HG03025 (cell line): ENCODE results near the gene RFC1.
"Not testable (repeated sequence)": the region's sequence is repeated elsewhere in the genome, so short reads cannot be mapped to it uniquely, and the experiment has no call there.

Experiments used
- ATAC-seq: cut with Tn5 transposase; IDR thresholded peaks from one replicate; pipeline ENCODE4 v1.9.1; 2021; ENCODE audit warnings: mild to moderate bottlenecking, moderate library complexity; ENCODE audit not compliant: unreplicated experiment, low FRiP score

Gene RFC1, protein sequence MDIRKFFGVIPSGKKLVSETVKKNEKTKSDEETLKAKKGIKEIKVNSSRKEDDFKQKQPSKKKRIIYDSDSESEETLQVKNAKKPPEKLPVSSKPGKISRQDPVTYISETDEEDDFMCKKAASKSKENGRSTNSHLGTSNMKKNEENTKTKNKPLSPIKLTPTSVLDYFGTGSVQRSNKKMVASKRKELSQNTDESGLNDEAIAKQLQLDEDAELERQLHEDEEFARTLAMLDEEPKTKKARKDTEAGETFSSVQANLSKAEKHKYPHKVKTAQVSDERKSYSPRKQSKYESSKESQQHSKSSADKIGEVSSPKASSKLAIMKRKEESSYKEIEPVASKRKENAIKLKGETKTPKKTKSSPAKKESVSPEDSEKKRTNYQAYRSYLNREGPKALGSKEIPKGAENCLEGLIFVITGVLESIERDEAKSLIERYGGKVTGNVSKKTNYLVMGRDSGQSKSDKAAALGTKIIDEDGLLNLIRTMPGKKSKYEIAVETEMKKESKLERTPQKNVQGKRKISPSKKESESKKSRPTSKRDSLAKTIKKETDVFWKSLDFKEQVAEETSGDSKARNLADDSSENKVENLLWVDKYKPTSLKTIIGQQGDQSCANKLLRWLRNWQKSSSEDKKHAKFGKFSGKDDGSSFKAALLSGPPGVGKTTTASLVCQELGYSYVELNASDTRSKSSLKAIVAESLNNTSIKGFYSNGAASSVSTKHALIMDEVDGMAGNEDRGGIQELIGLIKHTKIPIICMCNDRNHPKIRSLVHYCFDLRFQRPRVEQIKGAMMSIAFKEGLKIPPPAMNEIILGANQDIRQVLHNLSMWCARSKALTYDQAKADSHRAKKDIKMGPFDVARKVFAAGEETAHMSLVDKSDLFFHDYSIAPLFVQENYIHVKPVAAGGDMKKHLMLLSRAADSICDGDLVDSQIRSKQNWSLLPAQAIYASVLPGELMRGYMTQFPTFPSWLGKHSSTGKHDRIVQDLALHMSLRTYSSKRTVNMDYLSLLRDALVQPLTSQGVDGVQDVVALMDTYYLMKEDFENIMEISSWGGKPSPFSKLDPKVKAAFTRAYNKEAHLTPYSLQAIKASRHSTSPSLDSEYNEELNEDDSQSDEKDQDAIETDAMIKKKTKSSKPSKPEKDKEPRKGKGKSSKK

DNA sequence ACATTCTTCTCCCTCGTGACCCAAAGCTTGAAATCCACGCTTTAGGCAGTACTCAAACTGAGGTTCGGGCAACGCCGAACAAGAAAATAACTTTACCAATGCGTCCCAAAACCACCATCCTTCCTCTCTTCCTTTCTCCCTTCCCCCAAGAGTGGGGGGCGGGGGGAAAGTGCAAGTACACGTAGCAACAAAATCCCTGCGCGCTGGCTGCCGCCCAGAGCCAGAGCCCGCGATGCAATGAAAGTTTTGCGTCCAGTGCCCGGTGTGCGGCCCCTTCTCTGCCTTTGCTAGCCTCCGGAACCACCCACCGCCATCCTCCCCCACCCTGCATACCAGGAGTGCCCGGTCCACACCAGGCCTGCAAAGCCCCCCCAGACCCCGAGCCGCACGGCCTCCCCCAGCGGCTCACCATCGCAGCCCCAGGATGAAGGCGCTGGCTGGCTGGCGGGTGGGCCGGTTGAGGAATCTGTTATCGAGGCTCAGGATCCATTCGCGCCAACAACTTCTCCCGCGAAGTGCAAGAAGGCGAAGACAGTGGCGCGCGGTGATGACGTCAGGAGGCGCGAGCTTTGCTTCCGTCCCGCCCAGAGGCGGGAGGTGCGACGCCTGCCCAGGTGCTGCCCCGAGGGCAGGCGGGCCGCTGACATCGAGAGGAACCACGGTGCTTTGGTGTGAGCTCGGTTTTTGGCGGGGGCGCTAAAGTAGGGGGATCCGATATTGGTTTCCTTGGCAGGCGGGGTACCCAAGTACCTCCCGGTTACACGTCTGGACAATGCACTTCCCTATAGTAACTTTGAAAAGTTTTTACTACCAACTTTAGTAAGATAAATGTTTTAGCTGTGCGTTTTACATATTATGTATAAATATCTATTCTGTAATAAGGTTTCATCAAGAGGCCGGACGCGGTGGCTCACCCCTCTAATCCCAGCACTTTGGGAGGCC, at the start of gene RFC1:
Gene RFC1 (minus strand): TSS at position 533 of the 942 bp plus-strand sequence. CDS start 121 bp downstream, at position 412.
- ATAC-seq, result peak; percentile 82

DNA sequence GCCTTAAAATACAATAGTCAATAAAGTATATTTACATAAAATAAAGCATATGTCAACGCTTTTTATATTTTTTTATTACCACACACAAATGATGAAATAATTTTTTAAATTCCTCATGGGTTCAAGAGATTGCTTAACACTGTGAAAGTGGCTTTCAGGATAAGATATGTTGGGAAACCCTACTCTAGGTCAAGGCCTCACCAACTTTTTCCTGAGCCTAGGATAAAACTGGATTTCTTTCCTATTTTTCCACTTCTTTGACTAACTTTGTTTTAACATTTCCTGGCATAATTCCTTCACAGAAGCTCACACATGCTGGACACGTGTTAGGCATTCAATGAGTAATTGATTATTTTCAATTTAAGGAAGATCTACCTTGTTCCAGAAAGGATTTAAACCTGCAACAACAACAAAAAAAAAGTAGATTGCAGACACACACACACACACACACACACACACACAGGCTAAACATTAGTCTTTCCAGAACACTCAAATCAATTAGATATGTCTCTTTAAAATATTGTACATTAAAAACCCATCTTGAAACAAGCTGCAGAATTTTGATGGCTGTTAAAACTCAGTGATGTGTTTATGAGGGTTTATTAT, 49.6 kb upstream of the RFC1 start:
- ATAC-seq, result no peak

DNA sequence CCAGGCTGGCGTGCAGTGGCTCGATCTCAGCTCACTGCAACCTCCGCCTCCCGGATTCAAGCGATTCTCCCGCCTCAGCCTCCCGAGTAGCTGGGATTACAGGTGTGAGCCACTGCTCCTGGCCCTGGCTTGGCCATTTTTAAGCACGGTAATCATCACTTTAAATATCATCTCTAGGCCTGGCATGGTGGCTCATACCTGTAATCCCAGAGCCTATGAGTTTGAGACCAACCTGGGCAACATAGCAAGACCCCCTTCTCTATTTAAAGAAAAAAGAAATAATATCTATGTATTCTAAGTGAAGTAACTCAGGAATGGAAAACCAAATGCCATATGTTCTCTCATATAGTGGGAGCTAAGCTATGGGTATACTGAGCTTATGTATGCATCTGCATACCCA, 45.4 kb upstream of the RFC1 start:
- not testable (repeated sequence) for ATAC-seq

DNA sequence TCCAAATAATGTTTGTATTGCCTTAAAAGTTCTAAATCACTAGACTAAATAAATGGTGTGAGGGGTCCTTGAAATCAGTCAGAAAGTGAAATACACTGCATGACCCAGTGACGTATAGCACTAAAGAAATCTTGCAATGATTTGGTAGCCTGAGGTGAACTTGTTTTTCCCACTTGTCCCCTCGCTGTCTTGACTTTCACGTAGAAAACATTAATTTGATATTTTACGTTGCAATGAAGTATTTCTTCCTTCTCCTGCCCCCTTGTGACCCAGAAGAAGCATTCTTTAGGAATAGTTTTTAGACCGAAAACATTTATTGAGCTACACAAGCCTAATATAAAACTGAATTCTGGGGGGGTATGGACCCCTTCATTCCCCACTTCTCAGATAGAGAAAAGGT, 44.3 kb upstream of the RFC1 start:
- ATAC-seq, result no peak

DNA sequence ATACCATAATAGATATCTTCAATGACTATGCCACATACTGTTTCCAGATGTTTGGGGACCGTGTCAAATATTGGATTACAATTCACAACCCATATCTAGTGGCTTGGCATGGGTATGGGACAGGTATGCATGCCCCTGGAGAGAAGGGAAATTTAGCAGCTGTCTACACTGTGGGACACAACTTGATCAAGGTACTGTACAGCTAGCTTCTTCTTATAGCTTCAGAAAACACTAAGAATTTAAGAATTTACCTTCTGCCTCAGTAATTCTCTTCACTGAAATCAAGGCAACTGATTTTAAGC, 41.4 kb upstream of the RFC1 start:
- ATAC-seq, result no peak

DNA sequence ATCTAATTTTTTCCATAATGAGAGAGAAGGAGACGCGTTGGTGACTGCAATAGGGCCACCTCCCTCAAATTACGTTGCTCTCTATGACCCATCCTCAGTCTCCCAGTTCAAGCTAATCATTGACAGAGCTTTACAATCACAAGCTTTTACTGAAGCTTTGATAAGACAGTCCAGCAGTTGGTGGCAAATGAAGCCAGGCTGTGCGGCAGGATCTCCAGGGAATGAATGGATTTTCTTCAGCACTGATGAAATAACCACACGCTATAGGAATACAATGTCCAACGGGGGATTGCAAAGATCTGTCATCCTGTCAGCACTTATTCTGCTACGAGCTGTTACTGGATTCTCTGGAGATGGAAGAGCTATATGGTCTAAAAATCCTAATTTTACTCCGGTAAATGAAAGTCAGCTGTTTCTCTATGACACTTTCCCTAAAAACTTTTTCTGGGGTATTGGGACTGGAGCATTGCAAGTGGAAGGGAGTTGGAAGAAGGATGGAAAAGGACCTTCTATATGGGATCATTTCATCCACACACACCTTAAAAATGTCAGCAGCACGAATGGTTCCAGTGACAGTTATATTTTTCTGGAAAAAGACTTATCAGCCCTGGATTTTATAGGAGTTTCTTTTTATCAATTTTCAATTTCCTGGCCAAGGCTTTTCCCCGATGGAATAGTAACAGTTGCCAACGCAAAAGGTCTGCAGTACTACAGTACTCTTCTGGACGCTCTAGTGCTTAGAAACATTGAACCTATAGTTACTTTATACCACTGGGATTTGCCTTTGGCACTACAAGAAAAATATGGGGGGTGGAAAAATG, 40.8 kb upstream of the RFC1 start, which contains the start of gene KLB:
Gene KLB (plus strand): TSS at position 168 of the 821 bp plus-strand sequence. CDS start 20 bp downstream, at position 188.
- ATAC-seq, result no peak

GRCh38 chr4:39401640-39402039, 35.5 kb upstream of the RFC1 start:
- not testable (repeated sequence) for ATAC-seq

- no peak for ATAC-seq
These were observed 28.5 kb upstream of the RFC1 start for GRCh38 chr4:39394706-39395105.

DNA sequence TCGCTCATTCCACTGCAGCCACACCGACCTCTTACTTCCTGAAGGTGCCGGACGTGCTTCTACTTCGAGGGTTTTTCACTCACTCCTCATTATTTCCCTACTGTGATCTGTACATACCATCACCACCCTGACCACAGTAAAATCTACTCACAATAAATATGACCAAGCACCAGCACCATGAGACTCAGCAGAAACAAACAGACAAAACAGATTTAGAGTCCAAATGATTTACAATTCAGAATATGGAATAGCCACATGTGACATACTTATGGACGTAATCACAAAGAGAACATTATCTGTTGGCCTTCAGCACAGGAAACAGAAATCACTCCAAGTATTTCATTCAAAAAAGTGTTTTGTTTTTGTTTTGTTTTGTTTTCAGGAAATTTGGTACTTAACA, 24.4 kb upstream of the RFC1 start:
- no peak for ATAC-seq

DNA sequence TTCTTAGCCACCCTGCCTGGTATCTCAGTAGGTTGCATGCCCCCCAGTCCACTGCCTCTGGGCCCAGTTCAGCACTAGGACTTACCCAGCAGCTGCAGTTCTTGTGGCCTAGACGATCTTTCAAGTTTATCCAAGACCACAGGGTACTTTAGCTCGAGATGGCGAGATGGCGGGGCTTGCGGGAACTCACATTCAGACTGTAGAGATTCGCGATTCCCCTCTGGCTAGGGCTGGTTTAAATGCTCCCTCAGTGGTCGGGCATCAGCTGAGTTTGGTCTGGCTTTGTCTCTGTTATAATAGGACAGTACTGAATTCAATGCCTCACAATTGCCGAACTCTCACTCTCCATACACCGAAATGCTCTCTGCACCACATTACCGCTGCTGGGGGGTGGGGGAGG, 18.4 kb upstream of the RFC1 start:
- ATAC-seq, result no peak

- ATAC-seq, result no peak
These were observed 17.5 kb upstream of the RFC1 start for GRCh38 chr4:39383690-39384089.

GRCh38 chr4:39375478-39375877, 9.3 kb upstream of the RFC1 start:
- no peak for ATAC-seq

DNA sequence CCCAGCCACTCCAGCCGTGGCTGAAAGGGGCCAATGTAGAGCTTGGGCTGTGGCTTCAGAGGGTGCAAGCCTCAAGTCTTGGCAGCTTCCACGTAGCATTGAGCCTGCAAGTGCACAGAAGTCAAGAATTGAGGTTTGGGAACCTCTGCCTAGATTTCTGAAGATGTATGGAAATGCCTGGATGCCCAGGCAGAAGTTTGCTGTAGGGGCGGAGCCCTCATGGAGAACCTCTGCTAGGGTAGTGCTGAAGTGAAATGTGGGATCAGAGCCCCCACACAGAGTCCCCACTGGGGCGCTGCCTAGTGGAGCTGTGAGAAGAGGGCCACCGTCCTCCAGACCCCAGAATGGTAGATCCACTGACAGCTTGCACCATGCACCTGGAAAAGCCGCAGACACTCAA, 5.0 kb upstream of the RFC1 start:
- ATAC-seq, result not testable (repeated sequence)

DNA sequence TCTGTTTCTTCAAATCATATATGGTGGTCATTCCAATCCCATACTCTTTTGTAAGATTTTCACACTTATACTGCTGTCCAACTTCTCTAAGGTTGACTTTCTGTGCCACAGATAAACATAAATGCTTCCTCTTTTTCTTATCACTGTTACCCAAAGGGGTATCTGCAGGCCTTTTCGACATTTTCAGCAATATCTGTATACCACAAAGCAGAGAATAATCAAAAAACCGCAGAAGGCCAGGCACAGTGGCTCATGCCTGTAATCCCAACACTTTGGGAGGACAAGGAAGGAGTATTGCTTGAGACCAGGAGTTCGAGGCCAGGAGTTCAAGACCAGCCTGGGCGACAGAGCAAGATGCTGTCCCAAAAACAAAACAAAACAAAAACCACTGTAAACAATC, 3.1 kb upstream of the RFC1 start:
- no peak for ATAC-seq

- ATAC-seq, result no peak
These were observed 1.0 kb upstream of the RFC1 start for GRCh38 chr4:39367166-39367565.

GRCh38 chr4:39365360-39365759, 802 bp downstream of the RFC1 start:
- ATAC-seq, result no peak

- ATAC-seq, result no peak
These were observed 2.3 kb downstream of the RFC1 start for GRCh38 chr4:39363773-39364393.

GRCh38 chr4:39362827-39363226, 3.3 kb downstream of the RFC1 start:
- ATAC-seq, result no peak
